ENCODE data around the gene PNPLA1.

- TF ChIP-seq POLR2AphosphoS5 (IDR thresholded peaks at IDR 0.05; ENCODE audit: low read depth, low read length) = no peak
- TF ChIP-seq REST (IDR thresholded peaks at IDR 0.05; ENCODE audit: insufficient read depth in 1 of 2, low read depth in 2 of 2, low read length in 2 of 2) = no peak
- no peak for TF ChIP-seq TAF1 (IDR thresholded peaks at IDR 0.05; ENCODE audit: borderline replicate concordance, insufficient read depth, low read length)
These were observed 23.2 kb upstream of the PNPLA1 start for GRCh38 chr6:36246506-36247268.

All from PFSK-1 (cell line).